ENCODE data around the gene FBN3. TPM values are rescaled to one million over a fixed set of nuclear protein-coding genes. Genes with fewer than 3 reads are reported as not detected.

FBN3 gene
- polyA plus RNA-seq, 1 donor from 2014 or later, result 52.7 TPM

DNA sequence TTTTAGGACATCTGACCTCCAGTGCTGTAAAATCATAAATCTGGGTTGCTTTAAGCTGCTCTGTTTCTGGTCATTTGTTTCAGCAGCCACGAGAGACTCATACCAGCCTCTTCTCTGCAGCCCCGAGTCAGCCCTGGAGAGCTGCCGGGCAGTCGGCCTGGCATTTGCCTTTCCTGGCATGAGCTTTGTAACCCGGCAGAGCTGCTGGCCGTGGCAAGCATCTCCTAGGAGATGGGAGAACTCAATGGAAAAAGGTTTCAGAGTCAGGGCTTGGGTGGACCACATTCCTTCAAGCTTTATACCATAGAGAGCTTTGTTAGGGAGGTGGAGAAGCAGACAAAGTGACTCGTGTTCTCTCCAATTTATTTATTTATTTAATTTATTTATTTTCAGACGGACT lies 118.4 kb downstream of the FBN3 start:
- Histone ChIP-seq H3K9ac (ENCODE audit: low read length) (no peak overlapping the region), H3F3A (ENCODE audit: insufficient read depth, low read length, poor library complexity, severe bottlenecking) (no peaks in the 10 kb centered on the region), H3K4me3 (ENCODE audit: low read length) (no peak overlapping the region), H3K36me3 (ENCODE audit: insufficient read depth, low read length) (no peaks in the 10 kb centered on the region), H3K27me3 (ENCODE audit: insufficient read depth, low read depth, low read length) (no peaks in the 10 kb centered on the region), H3K79me2 (replicated peaks; ENCODE audit: insufficient read depth, low read length) (no peaks in the 10 kb centered on the region), H3K9me2 (ENCODE audit: insufficient read depth, low read length) (no peaks in the 10 kb centered on the region), H2AFZ (ENCODE audit: low read depth, low read length) (no peak overlapping the region), H3K9me3 (ENCODE audit: low read length) (no peaks in the 10 kb centered on the region), H3K27ac (ENCODE audit: low read length) (no peak overlapping the region), H4K20me1 (ENCODE audit: insufficient read depth) (no peaks in the 10 kb centered on the region), H3K4me2 (ENCODE audit: low read length) (no peak overlapping the region)
- TF ChIP-seq POLR2AphosphoS5 (IDR thresholded peaks at IDR 0.05) (no peak), TAF1 (IDR thresholded peaks at IDR 0.05; ENCODE audit: low read depth) (no peak), EP300 (conservative IDR thresholded peaks at IDR 0.05; ENCODE audit: poor library complexity, severe bottlenecking) (no peak)
- TF ChIP-seq, protein P1, sequence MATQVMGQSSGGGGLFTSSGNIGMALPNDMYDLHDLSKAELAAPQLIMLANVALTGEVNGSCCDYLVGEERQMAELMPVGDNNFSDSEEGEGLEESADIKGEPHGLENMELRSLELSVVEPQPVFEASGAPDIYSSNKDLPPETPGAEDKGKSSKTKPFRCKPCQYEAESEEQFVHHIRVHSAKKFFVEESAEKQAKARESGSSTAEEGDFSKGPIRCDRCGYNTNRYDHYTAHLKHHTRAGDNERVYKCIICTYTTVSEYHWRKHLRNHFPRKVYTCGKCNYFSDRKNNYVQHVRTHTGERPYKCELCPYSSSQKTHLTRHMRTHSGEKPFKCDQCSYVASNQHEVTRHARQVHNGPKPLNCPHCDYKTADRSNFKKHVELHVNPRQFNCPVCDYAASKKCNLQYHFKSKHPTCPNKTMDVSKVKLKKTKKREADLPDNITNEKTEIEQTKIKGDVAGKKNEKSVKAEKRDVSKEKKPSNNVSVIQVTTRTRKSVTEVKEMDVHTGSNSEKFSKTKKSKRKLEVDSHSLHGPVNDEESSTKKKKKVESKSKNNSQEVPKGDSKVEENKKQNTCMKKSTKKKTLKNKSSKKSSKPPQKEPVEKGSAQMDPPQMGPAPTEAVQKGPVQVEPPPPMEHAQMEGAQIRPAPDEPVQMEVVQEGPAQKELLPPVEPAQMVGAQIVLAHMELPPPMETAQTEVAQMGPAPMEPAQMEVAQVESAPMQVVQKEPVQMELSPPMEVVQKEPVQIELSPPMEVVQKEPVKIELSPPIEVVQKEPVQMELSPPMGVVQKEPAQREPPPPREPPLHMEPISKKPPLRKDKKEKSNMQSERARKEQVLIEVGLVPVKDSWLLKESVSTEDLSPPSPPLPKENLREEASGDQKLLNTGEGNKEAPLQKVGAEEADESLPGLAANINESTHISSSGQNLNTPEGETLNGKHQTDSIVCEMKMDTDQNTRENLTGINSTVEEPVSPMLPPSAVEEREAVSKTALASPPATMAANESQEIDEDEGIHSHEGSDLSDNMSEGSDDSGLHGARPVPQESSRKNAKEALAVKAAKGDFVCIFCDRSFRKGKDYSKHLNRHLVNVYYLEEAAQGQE (IDR thresholded peaks at IDR 0.05; ENCODE audit: borderline replicate concordance), result no peak
- TF ChIP-seq, protein P2, sequence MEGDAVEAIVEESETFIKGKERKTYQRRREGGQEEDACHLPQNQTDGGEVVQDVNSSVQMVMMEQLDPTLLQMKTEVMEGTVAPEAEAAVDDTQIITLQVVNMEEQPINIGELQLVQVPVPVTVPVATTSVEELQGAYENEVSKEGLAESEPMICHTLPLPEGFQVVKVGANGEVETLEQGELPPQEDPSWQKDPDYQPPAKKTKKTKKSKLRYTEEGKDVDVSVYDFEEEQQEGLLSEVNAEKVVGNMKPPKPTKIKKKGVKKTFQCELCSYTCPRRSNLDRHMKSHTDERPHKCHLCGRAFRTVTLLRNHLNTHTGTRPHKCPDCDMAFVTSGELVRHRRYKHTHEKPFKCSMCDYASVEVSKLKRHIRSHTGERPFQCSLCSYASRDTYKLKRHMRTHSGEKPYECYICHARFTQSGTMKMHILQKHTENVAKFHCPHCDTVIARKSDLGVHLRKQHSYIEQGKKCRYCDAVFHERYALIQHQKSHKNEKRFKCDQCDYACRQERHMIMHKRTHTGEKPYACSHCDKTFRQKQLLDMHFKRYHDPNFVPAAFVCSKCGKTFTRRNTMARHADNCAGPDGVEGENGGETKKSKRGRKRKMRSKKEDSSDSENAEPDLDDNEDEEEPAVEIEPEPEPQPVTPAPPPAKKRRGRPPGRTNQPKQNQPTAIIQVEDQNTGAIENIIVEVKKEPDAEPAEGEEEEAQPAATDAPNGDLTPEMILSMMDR (IDR thresholded peaks at IDR 0.05; ENCODE audit: poor library complexity, severe bottlenecking), result no peak

- Histone ChIP-seq H2AFZ (ENCODE audit: low read depth, low read length) (no peak overlapping the region), H3K4me2 (ENCODE audit: low read length) (no peak overlapping the region), H3K36me3 (ENCODE audit: insufficient read depth, low read length) (no peaks in the 10 kb centered on the region), H3K9me3 (ENCODE audit: low read length) (no peaks in the 10 kb centered on the region), H3K4me3 (ENCODE audit: low read length) (no peak overlapping the region), H3K27me3 (ENCODE audit: insufficient read depth, low read depth, low read length) (no peaks in the 10 kb centered on the region), H3K9ac (ENCODE audit: low read length) (no peak overlapping the region), H3K9me2 (ENCODE audit: insufficient read depth, low read length) (no peaks in the 10 kb centered on the region), H3K27ac (ENCODE audit: low read length) (no peak overlapping the region), H3K79me2 (replicated peaks; ENCODE audit: insufficient read depth, low read length) (no peaks in the 10 kb centered on the region), H3F3A (ENCODE audit: insufficient read depth, low read length, poor library complexity, severe bottlenecking) (no peaks in the 10 kb centered on the region), H4K20me1 (ENCODE audit: insufficient read depth) (no peaks in the 10 kb centered on the region)
- TF ChIP-seq POLR2AphosphoS5 (IDR thresholded peaks at IDR 0.05), result no peak
- TF ChIP-seq, protein P1 (IDR thresholded peaks at IDR 0.05; ENCODE audit: borderline replicate concordance), result no peak
- TF ChIP-seq SMC3 (conservative IDR thresholded peaks at IDR 0.05; ENCODE audit: poor library complexity), result no peak
- no peak for TF ChIP-seq EZH2 (IDR thresholded peaks at IDR 0.05; ENCODE audit: borderline replicate concordance, insufficient read depth, low read length, poor library complexity, severe bottlenecking)
- TF ChIP-seq RAD21 (conservative IDR thresholded peaks at IDR 0.05), result no peak
- no peak for TF ChIP-seq MXI1 (conservative IDR thresholded peaks at IDR 0.05; ENCODE audit: poor library complexity, severe bottlenecking)
- TF ChIP-seq, protein P2 (IDR thresholded peaks at IDR 0.05; ENCODE audit: poor library complexity, severe bottlenecking), result no peak
- no peak for TF ChIP-seq EP300 (conservative IDR thresholded peaks at IDR 0.05; ENCODE audit: poor library complexity, severe bottlenecking)
- TF ChIP-seq TAF1 (IDR thresholded peaks at IDR 0.05; ENCODE audit: low read depth), result no peak
Observed at GRCh38 chr19:8028951-8029491, 120.4 kb downstream of the FBN3 start.

Measured in neural cell (in vitro differentiated cells).